Stimulated activated effector memory CD8-positive, alpha-beta T cell treated with anti-CD3 and anti-CD28 coated beads, Interleukin-12 subunit alpha, Interleukin-12 subunit beta, amount 100 ng/mL, for 72 hours (primary cell): Measurements from ENCODE around the gene CLK1.
"Not testable (repeated sequence)": the region's sequence is repeated elsewhere in the genome, so short reads cannot be mapped to it uniquely, and the experiment has no call there.

Experiments used
- ATAC-seq: fragments of 150-1000 bp; cut with Tn5 transposase; 2 replicates; pipeline ENCODE4 v1.10.0; 2021
- DNase-seq, 2 donors: peaks; one replicate each; pipeline ENCODE4 v3.0.0; 2021 to 2022; ENCODE audit warnings: low spot score in 2 of 2
- H3K27ac Mint-ChIP-seq: one replicate; pipeline ENCODE4 v1.8.0; 2022; ENCODE audit warnings: mild to moderate bottlenecking, mixed read lengths
- H3K36me3 Mint-ChIP-seq: one replicate; pipeline ENCODE4 v1.8.0; 2022; ENCODE audit warnings: mild to moderate bottlenecking, mixed read lengths
- H3K4me1 Mint-ChIP-seq: one replicate; pipeline ENCODE4 v1.8.0; 2022; ENCODE audit warnings: mixed read lengths
- H3K4me3 Mint-ChIP-seq: one replicate; pipeline ENCODE4 v1.8.0; 2022; ENCODE audit warnings: mild to moderate bottlenecking, mixed read lengths
- H3K9me3 Mint-ChIP-seq: one replicate; pipeline ENCODE4 v1.8.0; 2022; ENCODE audit warnings: mixed read lengths

CLK1 gene

DNA sequence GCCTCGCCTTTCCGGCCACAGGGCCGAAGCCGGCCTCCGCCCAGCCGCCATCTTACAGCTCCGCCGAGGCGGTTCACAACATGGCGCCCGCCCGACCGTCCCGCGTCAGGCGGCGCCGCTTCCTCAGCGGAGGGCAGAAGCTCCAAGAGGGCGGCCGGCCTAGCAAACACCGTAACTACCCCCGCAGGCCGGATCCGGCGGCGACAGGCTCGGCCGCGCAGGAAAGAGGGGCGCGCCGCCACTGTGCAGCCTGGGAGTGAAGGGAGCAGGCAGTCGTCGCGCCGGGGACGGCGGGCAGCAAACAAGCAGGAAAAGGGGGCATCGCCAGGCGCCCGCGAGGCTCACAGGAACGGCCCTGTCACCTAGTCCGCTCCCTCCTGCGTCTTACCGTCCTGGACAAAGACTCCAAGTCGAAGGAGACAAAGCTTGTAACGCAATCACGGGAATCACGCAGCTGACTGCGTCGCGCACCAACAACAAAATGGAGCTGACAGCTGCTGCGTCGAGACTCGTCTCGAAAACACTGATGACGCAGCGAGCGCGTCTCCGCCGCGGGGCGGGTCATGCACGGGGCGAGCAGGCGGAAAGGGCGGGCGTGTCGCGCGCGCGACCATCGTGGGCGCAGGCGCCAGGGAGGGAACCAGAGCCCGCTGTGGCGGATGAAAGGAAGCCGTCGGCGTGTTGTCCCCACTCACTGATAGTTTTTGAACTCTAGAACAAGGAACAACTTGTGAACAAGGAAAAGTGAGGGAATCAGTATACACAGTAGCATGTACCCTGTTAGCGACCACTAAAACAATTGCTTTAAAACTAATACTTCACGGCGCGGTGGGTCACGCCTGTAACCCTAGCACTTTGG is at the start of gene CLK1:
CLK1 (minus strand) TSS at position 483 of the 859 bp plus-strand sequence. CDS start 2,796 bp downstream, outside the sequence.
- peak within 1 kb of the TSS; percentile 86 for H3K4me3 Mint-ChIP-seq
- H3K9me3 Mint-ChIP-seq = no peaks in the 10 kb centered on the region
- H3K4me1 Mint-ChIP-seq = peaks cover 35% of the 10 kb centered on the region
- H3K36me3 Mint-ChIP-seq = peaks cover 65% of the 10 kb centered on the region
- H3K27ac Mint-ChIP-seq = peak within 1 kb of the TSS; percentile 98
- ATAC-seq (peak; percentile 89), DNase-seq (peak; percentile 83 to 93)

- H3K27ac Mint-ChIP-seq = peak overlapping the region; percentile 26
- no peaks in the 10 kb centered on the region for H3K9me3 Mint-ChIP-seq
- DNase-seq = no peak
- no peak for ATAC-seq
- H3K4me3 Mint-ChIP-seq = no peak overlapping the region
- no peaks in the 10 kb centered on the region for H3K4me1 Mint-ChIP-seq
- peaks cover 100% of the 10 kb centered on the region for H3K36me3 Mint-ChIP-seq
Measured at GRCh38 chr2:200913654-200914053, 49.2 kb upstream of the CLK1 start.

DNA sequence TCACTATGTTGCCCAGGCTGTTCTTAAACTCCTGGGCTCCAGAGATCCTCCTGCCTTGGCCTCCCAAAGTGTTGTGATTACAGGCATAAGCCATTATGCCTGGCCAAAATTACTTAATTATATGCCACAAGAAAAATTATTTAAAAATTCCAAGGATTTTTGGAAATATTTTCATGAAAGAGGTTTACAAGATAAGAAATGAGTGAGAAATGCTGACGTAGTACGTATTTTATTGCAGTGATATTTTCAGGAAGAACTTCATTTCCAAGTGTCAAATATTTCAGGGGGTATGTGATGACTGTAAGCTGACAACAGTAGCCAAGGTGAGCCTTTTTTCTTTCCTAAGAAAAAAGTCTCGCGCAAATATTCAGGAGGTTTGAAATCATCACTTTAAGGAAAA is 45.5 kb upstream of the CLK1 start:
- DNase-seq (no peak), ATAC-seq (no peak)
- no peak overlapping the region for H3K4me3 Mint-ChIP-seq

DNA sequence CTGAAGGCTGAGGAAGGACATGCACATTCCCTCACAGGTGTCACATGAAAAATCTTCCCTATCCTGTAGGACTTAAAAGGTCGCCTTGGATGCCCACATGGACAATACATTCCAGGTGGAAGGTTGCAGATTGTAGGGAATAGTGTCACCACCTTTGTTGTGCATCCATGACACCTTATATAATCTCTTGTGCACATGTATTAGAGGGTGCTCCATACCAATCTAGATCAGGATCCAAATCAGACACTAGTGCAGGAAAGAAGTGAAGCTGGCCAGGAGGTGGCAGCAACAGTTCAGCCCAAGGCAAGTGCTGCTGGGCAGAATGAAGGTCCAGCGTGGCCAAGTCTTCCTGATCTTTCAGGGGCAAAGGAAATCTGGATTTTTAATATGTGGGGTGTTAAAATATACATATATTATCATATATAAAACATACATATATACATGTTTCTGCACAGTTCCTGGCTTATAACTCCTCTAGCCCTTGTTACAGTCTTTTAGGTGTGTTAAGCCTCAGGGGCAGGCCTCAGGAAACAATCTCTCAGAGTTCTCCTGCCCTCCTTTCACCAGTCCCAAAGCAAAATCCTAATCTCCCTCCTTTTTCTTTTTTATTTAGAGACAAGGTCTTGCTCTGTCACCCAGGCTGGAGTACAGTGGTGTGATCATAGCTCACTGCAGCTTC is 41.3 kb upstream of the CLK1 start:
- peak; percentile 65 for ATAC-seq
- H3K9me3 Mint-ChIP-seq = no peaks in the 10 kb centered on the region
- H3K4me3 Mint-ChIP-seq = no peak overlapping the region
- peak overlapping the region; percentile 78 for H3K27ac Mint-ChIP-seq
- H3K36me3 Mint-ChIP-seq = peaks cover 87% of the 10 kb centered on the region
- H3K4me1 Mint-ChIP-seq = peaks cover 8% of the 10 kb centered on the region
- peak; percentile 21 to 66 for DNase-seq

More for the DNA sequence above, 45.5 kb upstream of the CLK1 start:
- Mint-ChIP-seq H3K36me3 (peaks cover 96% of the 10 kb centered on the region), H3K27ac (peak overlapping the region; percentile 23), H3K4me1 (no peaks in the 10 kb centered on the region), H3K9me3 (no peaks in the 10 kb centered on the region)

DNA sequence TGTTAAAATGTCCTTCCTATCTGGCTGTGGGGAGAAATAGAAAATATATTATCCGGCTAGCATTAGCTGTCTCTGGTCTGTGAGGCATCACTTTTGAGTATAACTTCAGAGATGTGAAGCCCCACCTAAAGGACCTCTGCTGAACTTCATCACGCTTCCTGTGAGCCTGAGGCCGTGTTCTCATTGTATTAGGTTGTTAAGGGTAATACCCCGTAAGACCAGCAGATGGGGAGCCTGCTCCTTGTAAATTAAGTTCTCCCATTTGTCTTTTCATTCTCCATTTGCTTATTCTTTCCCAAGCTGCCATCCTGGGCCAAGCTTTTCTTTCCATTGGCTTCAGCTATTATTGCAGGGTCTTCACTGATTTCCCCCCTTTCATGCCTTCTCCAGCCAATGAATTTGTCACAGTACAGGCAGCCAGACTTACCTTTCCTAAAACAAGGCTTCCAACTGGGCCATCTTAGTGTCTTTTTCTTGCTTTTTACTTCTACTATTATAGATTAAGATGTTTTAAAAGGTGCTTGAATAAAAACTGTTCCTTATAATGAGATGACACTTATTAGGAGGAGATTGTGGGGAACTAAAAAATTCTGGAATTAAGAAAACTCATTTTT is 37.1 kb upstream of the CLK1 start:
- peak; percentile 100 for ATAC-seq
- Mint-ChIP-seq H3K27ac (peak overlapping the region; percentile 9), H3K36me3 (peaks cover 83% of the 10 kb centered on the region), H3K9me3 (no peaks in the 10 kb centered on the region), H3K4me1 (peaks cover 17% of the 10 kb centered on the region), H3K4me3 (no peak overlapping the region)
- DNase-seq = peak; percentile 46 to 78

DNA sequence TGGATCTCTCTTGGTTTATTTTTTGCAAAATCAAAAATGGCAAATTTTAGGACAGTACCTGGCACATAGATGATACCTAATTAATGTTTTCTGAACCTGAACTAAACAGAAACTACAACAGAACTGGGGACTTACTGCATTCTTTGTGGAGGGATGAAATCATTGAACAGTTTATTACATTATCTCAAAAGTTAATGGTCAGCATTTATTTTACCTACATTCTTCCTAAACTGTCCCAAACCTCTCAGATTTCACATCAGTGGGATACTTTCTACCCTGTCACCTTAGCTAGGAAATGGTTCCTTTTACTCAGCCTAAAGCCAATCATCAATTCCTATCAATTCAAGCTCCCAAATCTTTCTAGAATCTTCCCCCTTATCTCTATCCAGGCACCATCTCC is 35.0 kb upstream of the CLK1 start:
- Mint-ChIP-seq H3K4me3 (no peak overlapping the region), H3K27ac (peak overlapping the region; percentile 52), H3K4me1 (peaks cover 22% of the 10 kb centered on the region), H3K36me3 (peaks cover 87% of the 10 kb centered on the region), H3K9me3 (no peaks in the 10 kb centered on the region)
- no peak for ATAC-seq
- DNase-seq = no peak

- H3K9me3 Mint-ChIP-seq = no peaks in the 10 kb centered on the region
- peak within 1 kb of the TSS; percentile 94 for H3K4me3 Mint-ChIP-seq
- H3K27ac Mint-ChIP-seq = peak within 1 kb of the TSS; percentile 99
- H3K4me1 Mint-ChIP-seq = peaks cover 48% of the 10 kb centered on the region
- ATAC-seq (peak; percentile 92), DNase-seq (peak; percentile 87 to 97)
- peaks cover 75% of the 10 kb centered on the region for H3K36me3 Mint-ChIP-seq
Measured at GRCh38 chr2:200888704-200889625, 24.5 kb upstream of the CLK1 start, which contains the start of the genes NIF3L1 and PPIL3. Gene NIF3L1 (plus strand): TSS chr2:200889371. CDS start chr2:200891944, 2,573 bp downstream. Gene PPIL3 (minus strand): TSS chr2:200889077. CDS start chr2:200887615, 1,462 bp downstream.

DNA sequence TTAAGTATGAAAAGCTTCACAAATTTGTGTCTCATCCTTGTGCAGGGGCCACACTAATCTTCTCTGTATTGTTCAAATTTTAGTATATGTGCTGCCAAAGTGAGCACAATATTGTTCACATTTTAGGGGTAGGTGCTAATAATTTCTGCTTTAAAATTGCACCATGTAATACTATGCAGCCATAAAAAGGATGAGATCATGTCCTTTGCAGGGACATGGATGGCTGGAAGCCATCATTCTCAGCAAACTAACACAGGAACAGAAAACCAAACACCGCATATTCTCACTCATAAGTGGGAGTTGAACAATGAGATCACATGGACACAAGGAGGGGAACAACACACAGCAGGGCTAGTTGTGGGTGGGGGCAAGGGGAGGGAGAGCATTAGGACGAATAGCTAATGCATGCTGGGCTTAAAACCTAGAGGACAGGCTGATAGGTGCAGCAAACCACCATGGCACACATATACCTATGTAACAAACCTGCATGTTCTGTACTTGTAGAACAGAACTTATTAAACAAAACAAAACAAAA is 17.3 kb upstream of the CLK1 start:
- H3K36me3 Mint-ChIP-seq = peaks cover 97% of the 10 kb centered on the region
- not testable (repeated sequence) for H3K9me3 Mint-ChIP-seq, H3K27ac Mint-ChIP-seq, DNase-seq, H3K4me1 Mint-ChIP-seq, H3K4me3 Mint-ChIP-seq, ATAC-seq

DNA sequence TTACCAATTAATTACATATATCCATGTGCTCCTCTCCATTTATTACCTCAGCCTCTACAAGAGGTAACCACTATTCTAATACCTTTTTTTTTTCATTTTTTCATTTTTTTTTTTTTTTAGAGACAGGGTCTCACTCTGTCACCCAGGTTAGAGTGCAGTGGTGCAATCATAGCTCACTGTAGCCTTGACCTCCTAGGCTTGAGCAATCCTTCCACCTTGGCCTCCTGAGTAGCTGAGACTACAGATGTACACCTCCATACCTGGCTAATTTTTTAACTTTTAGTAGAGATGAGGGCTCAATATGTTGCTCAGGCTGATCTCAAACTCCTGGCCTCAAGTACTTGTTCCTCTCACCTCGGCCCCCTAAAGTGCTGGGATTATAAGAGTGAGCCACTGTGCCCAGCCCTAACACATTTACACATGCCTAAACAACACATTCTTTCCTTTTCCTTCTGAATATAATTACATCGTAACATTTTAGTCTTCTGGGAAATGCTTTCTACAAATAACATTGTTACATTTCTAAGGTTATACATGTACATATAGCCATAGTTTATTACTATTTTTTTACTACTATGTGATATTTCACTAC is 13.9 kb upstream of the CLK1 start:
- Mint-ChIP-seq H3K36me3 (peaks cover 97% of the 10 kb centered on the region), H3K9me3 (no peaks in the 10 kb centered on the region)

GRCh38 chr2:200877443-200877842 is 13.0 kb upstream of the CLK1 start:
- DNase-seq (no peak), ATAC-seq (no peak)
- H3K4me3 Mint-ChIP-seq = no peak overlapping the region
- H3K9me3 Mint-ChIP-seq = no peaks in the 10 kb centered on the region
- H3K27ac Mint-ChIP-seq = no peak overlapping the region
- H3K4me1 Mint-ChIP-seq = no peaks in the 10 kb centered on the region
- peaks cover 97% of the 10 kb centered on the region for H3K36me3 Mint-ChIP-seq

More for the DNA sequence above, 13.9 kb upstream of the CLK1 start:
- Mint-ChIP-seq H3K4me3 (no peak overlapping the region), H3K27ac (no peak overlapping the region), H3K4me1 (no peaks in the 10 kb centered on the region)
- DNase-seq = no peak
- no peak for ATAC-seq

DNA sequence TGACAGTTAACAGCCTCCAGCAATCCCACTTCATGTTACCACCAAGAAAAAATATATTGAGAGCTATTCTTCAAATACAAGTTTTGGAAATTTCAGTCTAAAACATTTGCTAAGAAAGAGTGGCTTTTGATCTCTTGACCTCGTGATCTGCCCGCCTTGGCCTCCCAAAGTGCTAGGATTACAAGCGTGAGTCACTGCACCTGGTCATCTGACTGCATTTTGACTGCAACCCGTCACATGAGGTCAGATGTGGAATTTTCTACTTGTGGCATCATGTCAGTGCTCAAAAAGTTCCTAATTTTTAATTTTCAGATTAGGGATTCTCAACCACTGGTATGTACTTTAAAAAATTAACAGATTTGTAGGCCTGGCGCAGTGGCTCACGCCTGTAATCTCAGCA is 9.1 kb upstream of the CLK1 start:
- Mint-ChIP-seq H3K36me3 (peaks cover 93% of the 10 kb centered on the region), H3K9me3 (no peaks in the 10 kb centered on the region), H3K27ac (no peak overlapping the region), H3K4me3 (no peak overlapping the region), H3K4me1 (peaks cover 4% of the 10 kb centered on the region)
- ATAC-seq (no peak), DNase-seq (no peak)

DNA sequence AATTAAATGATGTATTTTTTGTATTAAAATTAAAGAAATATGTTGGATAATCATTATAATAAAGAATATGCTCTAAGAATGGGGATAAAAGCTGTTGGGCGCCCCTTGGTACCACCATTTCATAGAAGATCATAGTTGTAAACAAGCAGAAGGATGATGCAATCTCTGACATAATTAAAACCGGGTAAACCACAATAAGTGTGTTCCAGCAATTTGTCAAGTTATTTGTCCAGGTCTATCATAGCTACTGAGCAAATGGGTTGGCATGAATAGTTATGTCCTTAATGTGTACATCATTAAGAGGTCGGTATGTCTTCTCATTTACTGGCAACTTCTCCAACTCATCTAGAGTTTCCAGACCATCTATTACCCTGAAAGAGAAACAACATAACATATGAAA is 6.7 kb upstream of the CLK1 start:
- H3K4me1 Mint-ChIP-seq = peaks cover 6% of the 10 kb centered on the region
- H3K27ac Mint-ChIP-seq = no peak overlapping the region
- no peaks in the 10 kb centered on the region for H3K9me3 Mint-ChIP-seq
- H3K36me3 Mint-ChIP-seq = peaks cover 73% of the 10 kb centered on the region
- no peak for ATAC-seq
- H3K4me3 Mint-ChIP-seq = no peak overlapping the region
- no peak for DNase-seq

- Mint-ChIP-seq H3K9me3 (no peaks in the 10 kb centered on the region), H3K27ac (peak overlapping the region; percentile 69), H3K36me3 (peaks cover 60% of the 10 kb centered on the region), H3K4me1 (peaks cover 6% of the 10 kb centered on the region), H3K4me3 (no peak overlapping the region)
- ATAC-seq (no peak), DNase-seq (no peak)
Measured at GRCh38 chr2:200869014-200869413, 4.6 kb upstream of the CLK1 start.

DNA sequence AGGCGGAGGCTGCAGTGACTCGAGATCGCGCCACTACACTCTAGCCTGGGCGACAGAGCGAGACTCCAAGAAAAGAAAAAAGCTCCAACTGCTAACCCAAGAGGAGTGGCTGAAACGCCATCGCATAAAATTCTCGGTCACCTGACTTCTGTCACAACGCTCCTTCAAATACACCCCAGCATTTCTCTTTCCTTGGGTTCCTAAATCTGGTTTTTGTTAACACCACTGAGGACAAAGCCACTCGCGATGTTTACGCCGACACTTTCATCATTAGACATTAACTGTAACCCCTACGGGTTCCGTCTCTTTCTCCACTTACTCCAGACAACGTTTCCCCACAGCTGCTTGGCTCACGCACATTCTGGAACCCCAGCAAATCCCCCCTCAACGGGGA is 679 bp downstream of the CLK1 start:
- DNase-seq = no peak
- Mint-ChIP-seq H3K4me3 (peak overlapping the region; percentile 86), H3K4me1 (peaks cover 39% of the 10 kb centered on the region), H3K36me3 (peaks cover 65% of the 10 kb centered on the region), H3K27ac (peak overlapping the region; percentile 98), H3K9me3 (no peaks in the 10 kb centered on the region)
- ATAC-seq = peak; percentile 0
